Ascending aorta (tissue), 2 donors: Measurements from ENCODE around the gene EHBP1. TPM values are rescaled to one million over a fixed set of nuclear protein-coding genes. Genes with fewer than 3 reads are reported as not detected.

Source experiments
- DNase-seq, 2 donors: peaks; one replicate each; pipeline ENCODE4 v3.0.0-alpha.2; 2019; ENCODE audit warnings: low spot score in 2 of 2
- H3K27ac ChIP-seq, 2 donors: fragments of 200-600 bp; sonication (generic); one replicate each; pipeline ENCODE4 v1.5.1; 2016 to 2017; ENCODE audit warnings: mild to moderate bottlenecking in 1 of 2
- H3K27me3 ChIP-seq: fragments of 200-600 bp; sonication (generic); one replicate; pipeline ENCODE4 v1.5.1; 2017
- H3K36me3 ChIP-seq, 2 donors: fragments of 200-600 bp; sonication (generic); one replicate each; pipeline ENCODE4 v1.5.1; 2016
- H3K4me1 ChIP-seq, 2 donors: fragments of 200-600 bp; sonication (generic); one replicate each; pipeline ENCODE4 v1.5.1; 2016 to 2017; ENCODE audit warnings: mild to moderate bottlenecking in 1 of 2
- H3K4me3 ChIP-seq, 2 donors: fragments of 200-600 bp; sonication (generic); one replicate each; pipeline ENCODE4 v1.5.1; 2016 to 2017; ENCODE audit warnings: mild to moderate bottlenecking in 1 of 2
- H3K9me3 ChIP-seq, 2 donors: fragments of 200-600 bp; sonication (generic); one replicate each; pipeline ENCODE4 v1.5.1; 2016
- CTCF ChIP-seq, 3 experiments: fragments of 200-600 bp in 2 of 3; fragments of 450-650 bp in 1 of 3; sonication (generic) in 2 of 3; IDR thresholded peaks; one replicate each; pipeline ENCODE4 v1.5.1; 2016 to 2019; ENCODE audit warnings: antibody characterized with exemption in 3 of 3, mild to moderate bottlenecking in 1 of 3, moderate library complexity in 1 of 3
- intact Hi-C: fragments of 100-400 bp; cut with DNase I; formaldehyde crosslinking; loops from one replicate; pipeline ENCODE4 v1.15.1; 2023
- total RNA-seq: library from RNA; depleted of rRNA; stranded (reverse); fragments of >200 nt; gene quantifications from one replicate; pipeline ENCODE4 v1.1.0, GENCODE V29; 2016

EHBP1 gene
- total RNA-seq, 1 donor from 2014 or later: 19.9 TPM

GRCh38 chr2:62831729-62832128 lies 126.2 kb downstream of the EHBP1 start:
- DNase-seq: no peak
- no peak overlapping the region for H3K27ac ChIP-seq
- peaks cover 10 to 54% of the 10 kb centered on the region in 2 donors for H3K36me3 ChIP-seq
- H3K4me1 ChIP-seq: no peaks in the 10 kb centered on the region
- H3K4me3 ChIP-seq: no peak overlapping the region
- H3K27me3 ChIP-seq: no peaks in the 10 kb centered on the region
- peaks cover 0 to 20% of the 10 kb centered on the region in 2 donors for H3K9me3 ChIP-seq
- intact Hi-C loops: no loop called here
- no peak for TF ChIP-seq CTCF (IDR thresholded peaks at IDR 0.05)

GRCh38 chr2:62844311-62845090 lies 139.0 kb downstream of the EHBP1 start:
- Histone ChIP-seq H3K27me3 (no peaks in the 10 kb centered on the region), H3K9me3 (peaks cover 4 to 21% of the 10 kb centered on the region in 2 donors), H3K4me1 (no peaks in the 10 kb centered on the region), H3K27ac (no peak overlapping the region), H3K4me3 (no peak overlapping the region), H3K36me3 (peaks cover 0 to 11% of the 10 kb centered on the region in 2 donors)
- TF ChIP-seq CTCF (IDR thresholded peaks at IDR 0.05): no peak
- DNase-seq: no peak
- intact Hi-C loops: no loop called here

- H3K4me3 ChIP-seq: no peak overlapping the region
- intact Hi-C loops: no loop called here
- DNase-seq: no peak
- H3K27ac ChIP-seq: no peak overlapping the region
- no peaks in the 10 kb centered on the region for H3K4me1 ChIP-seq
- no peak for TF ChIP-seq CTCF (IDR thresholded peaks at IDR 0.05)
- peaks cover 0 to 12% of the 10 kb centered on the region in 2 donors for H3K36me3 ChIP-seq
- no peaks in the 10 kb centered on the region for H3K27me3 ChIP-seq
- H3K9me3 ChIP-seq: peaks cover 4 to 21% of the 10 kb centered on the region in 2 donors
Observed at GRCh38 chr2:62845256-62845655, 139.7 kb downstream of the EHBP1 start.

GRCh38 chr2:62852254-62852653 lies 146.7 kb downstream of the EHBP1 start:
- TF ChIP-seq CTCF (IDR thresholded peaks at IDR 0.05): no peak
- Histone ChIP-seq H3K27ac (no peak overlapping the region), H3K9me3 (peaks cover 0 to 13% of the 10 kb centered on the region in 2 donors), H3K36me3 (peaks cover 0 to 22% of the 10 kb centered on the region in 2 donors), H3K4me1 (no peaks in the 10 kb centered on the region), H3K27me3 (no peaks in the 10 kb centered on the region), H3K4me3 (no peak overlapping the region)
- intact Hi-C loops: no loop called here
- no peak for DNase-seq

GRCh38 chr2:62854600-62855514 lies 149.3 kb downstream of the EHBP1 start:
- Histone ChIP-seq H3K36me3 (peaks cover 4 to 20% of the 10 kb centered on the region in 2 donors), H3K27me3 (no peaks in the 10 kb centered on the region)
- no peak for TF ChIP-seq CTCF (IDR thresholded peaks at IDR 0.05)

More at GRCh38 chr2:62854600-62855514, 149.3 kb downstream of the EHBP1 start:
- no peak for DNase-seq
- no peaks in the 10 kb centered on the region for H3K4me1 ChIP-seq
- H3K4me3 ChIP-seq: no peak overlapping the region
- peaks cover 0 to 13% of the 10 kb centered on the region in 2 donors for H3K9me3 ChIP-seq
- H3K27ac ChIP-seq: no peak overlapping the region
- intact Hi-C loops: no loop called here
